ENCODE measurements around the gene SPATS1.
"Not testable (repeated sequence)": the region's sequence is repeated elsewhere in the genome, so short reads cannot be mapped to it uniquely, and the experiment has no call there.

Gene SPATS1

DNA sequence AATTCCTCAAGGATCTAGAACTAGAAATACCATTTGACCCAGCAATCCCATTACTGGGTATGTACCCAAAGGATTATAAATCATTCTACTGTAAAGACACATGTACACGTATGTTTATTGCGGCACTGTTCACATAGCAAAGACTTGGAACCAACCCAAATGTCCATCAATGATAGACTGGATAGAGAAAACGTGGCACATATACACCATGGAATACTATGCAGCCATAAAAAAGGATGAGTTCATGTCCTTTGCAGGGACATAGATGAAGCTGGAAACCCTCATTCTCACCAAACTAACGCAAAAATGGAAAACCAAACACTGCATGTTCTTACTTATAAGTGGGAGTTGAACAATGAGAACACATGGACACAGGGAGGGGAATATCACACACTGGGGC is 4.4 kb downstream of the SPATS1 start:
- DNase-seq, result not testable (repeated sequence)

DNA sequence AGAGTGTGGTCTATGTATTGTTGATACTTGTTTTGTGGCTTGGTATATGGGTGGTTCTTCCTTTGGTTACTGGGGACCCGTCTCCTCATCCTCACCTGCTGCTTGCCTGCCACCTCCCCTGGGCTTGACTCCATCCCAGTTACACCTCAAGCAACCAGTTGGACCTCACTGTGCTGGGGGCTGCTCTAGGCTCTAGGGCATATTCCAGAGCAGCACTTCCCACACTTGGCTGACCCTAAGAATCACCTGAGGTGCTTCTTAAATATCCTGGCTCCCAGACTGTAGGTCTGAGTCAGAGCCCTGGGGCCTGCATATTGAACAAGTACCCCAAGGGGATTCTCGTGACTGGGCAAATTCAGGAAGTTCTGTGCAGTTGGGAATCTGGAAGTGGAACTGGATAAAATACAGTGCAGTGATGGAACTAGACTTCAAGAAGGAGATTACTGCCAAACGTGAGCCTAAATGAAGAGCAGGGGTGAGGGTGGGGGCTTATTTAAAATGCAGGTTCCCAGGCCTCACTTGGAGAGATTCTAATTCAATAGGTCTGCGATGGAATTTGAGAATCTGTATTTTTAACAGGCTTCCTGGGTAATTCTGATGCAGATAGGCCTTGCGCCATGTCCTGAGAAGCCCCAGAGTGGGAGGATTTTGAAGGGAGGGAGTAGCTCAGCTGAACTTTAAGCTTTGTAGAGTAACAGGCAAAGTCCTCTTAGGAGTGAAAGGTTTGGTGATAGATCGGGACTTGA is 7.6 kb downstream of the SPATS1 start:
- no peak for DNase-seq

- not testable (repeated sequence) for DNase-seq
These were observed 8.2 kb downstream of the SPATS1 start for GRCh38 chr6:44350650-44350994.

- DNase-seq, result no peak
These were observed 9.8 kb downstream of the SPATS1 start for GRCh38 chr6:44352259-44352658.

- no peak for DNase-seq
These were observed 10.9 kb downstream of the SPATS1 start for GRCh38 chr6:44353336-44353735.

- DNase-seq, result no peak
These were observed 13.2 kb downstream of the SPATS1 start for GRCh38 chr6:44355640-44356039.

- no peak for DNase-seq
These were observed 14.0 kb downstream of the SPATS1 start for GRCh38 chr6:44356487-44356886.

DNA sequence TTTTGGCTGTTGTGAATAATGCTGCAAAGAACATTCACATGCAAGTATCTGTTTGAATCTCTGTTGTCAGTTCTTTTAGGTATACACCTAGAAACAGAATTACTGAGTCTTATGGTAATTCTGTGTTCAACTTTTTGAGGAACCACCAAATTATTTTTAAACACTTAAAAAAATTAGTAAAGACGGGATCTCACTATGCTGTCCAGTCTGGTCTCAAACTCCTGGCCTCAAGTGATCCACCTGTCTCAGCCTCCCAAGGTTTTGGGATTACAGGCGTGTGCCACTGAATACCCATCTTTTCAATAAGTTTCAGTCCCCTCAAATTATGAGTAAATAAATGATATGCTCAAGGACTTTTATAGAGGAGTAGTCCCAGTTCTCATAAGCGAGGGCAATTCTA is 17.5 kb downstream of the SPATS1 start:
- no peak for DNase-seq

DNA sequence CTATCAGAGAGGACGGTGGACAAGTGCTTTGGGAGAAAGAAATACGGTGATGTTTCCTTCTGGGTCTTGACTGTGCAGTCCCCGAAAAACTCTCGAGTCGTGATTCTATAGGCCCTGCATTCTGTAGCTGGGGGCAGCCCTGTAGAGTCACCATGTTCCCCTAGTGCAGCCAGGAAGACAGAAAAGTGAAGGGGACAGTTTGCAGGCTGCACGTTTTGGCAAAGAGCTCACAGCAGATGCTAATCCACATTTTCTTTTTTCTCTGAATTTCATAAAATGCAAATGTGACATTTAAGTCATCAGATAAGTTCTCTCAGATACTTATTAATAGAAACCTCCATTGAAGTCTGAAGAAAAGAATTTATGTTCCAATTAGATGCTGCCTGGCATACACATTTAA is 19.5 kb downstream of the SPATS1 start:
- no peak for DNase-seq

DNA sequence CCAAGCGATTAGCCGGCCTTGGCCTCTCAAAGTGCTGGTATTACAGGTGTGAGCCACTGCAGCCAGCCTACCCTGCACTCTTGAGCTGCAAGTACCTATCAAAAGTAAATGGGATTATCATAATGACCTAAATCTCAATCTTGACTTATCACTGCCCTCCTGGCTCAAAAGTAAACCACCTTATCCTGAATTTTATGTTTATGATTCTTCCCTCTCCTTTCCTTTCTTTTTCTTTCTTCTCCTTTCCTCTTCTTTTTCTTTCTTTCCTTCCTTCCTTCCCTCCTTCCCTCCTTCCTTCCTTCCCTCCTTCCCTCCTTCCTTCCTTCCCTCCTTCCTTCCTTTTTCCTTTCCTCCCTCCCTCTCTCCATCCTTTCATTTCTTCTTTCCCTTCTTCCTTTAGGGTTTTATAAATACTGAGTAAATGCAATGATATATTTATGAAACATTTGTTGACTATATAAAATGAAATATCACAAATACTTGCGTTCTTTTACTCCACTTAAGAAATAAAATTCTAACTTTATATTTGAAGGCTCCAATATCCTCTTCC is 21.0 kb downstream of the SPATS1 start:
- DNase-seq, result no peak

GRCh38 chr6:44366781-44367180 is 24.3 kb downstream of the SPATS1 start:
- DNase-seq, result no peak

- no peak for DNase-seq
These were observed 25.2 kb downstream of the SPATS1 start for GRCh38 chr6:44367681-44368080.

GRCh38 chr6:44373051-44373450 is 30.6 kb downstream of the SPATS1 start:
- no peak for DNase-seq

DNA sequence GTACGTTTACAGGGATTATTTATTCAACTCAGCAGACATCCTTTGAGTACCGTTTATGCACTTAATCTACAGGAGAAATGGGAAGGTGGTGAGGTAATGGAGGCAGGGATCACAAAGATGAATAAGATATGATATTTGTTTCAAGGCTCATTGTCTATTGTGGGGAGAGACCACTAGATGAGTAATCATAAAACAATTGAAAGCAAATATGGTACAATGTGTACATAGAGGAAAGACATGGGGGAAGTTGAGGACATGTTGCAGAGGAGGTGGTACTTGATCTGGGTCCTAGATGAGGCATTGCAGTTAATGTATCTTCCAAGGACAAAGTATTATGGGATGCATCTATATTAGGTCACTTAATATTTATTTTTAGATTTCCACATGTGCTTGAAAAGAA is 31.3 kb downstream of the SPATS1 start:
- DNase-seq, result peak; percentile 27

DNA sequence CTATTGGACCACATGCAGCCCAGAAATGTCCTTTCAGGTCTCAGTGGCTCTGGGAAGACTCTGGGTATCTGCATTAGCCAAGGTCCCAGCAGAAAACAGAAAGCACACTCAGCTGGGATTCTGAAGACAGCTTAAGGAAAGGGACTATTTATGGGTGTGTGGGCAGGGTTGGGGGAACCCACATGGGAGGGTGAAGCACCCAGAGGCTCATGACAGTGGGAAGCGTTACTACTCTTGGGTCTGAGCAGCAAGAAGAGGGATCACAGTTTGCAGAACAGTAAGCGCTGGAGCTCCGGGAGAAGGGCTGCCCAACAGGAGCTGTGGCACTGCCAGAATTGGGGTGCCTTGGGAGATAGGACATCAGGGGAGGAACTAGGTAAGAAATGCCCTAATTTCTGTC is 32.6 kb downstream of the SPATS1 start:
- no peak for DNase-seq

DNA sequence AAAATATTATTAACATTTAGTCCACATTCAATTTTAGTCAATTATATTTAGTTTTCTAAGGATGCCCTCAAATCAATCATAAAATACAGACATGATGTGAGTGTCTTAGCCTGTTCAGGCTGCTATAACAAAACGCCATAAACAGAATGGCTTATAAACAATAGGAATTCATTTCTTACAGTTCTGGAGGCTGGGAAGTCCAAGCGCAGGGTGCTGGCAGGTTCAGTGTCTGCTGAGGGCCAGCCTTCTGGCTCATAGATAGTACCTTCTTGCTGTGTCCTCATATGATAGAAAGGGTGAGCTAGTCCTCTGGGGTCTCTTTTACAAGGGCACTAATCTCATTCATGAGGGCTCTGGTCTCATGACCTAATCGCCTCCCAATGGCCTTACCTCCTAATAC is 35.0 kb downstream of the SPATS1 start:
- no peak for DNase-seq

GRCh38 chr6:44377971-44378370 is 35.5 kb downstream of the SPATS1 start:
- DNase-seq, result no peak

- DNase-seq, result no peak
These were observed 39.3 kb downstream of the SPATS1 start for GRCh38 chr6:44381739-44382138.

- peak; percentile 51 for DNase-seq
These were observed 44.0 kb downstream of the SPATS1 start for GRCh38 chr6:44386364-44386928.

DNA sequence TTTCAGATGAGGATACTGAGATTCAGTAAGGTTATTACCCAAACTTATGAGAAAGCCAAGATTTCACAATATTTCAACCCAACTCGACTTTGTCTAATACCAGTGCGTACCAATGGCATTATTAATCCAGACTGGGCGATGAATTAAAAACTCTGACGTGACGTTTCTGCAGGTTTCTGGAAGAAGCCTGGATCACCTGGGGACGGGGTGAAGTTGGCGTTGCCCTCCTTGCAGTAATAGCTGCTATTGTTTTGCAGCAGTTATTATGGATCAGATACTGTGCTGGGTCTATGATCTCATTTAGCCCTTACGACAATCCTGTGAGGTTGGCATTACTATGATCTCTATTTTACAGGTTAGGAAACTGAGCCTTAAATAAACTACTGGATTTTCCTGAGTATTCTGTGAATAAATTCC is 44.5 kb downstream of the SPATS1 start:
- DNase-seq, result no peak

DNA sequence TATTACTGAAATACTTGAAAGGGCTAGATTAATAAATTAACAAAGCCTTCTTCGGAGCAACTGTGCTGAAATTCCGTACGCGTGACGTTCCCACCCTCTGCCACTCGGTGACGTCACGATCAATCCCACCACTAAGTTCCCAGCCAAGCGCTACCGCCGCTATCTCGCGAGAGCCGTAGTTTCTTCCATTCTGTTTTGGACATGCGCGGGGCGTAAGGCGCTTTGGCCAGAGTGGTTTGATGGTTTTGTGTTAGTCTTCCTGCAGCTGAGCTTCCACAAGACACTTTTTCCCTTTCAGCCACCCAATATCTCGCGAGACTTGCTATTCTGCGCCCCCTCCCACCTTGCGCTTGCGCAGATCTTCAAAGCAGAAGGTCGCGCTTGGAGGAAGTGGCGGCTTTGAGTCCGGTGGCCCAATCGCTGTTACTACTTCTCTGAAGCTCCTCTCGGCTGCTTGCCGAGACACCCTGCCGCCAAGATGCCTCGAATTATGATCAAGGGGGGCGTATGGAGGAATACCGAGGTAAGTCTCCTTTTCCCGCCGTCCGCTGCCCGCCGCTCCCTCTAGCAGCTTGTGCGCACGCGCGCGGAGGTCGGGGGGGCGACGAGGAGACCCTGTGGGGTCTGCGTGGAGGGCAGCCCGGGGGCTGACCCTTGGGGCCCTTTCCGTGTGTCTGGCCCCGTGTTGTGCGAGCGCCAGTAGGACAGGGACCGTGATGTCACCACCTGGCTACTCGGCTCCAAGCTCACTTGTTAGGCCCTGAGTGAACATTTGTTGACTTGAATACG is 45.1 kb downstream of the SPATS1 start, which contains the start of gene CDC5L:
TSS of gene CDC5L (plus strand) at position 361 of the 789 bp plus-strand sequence. CDS start at position 479, 118 bp downstream.
- DNase-seq, result peak; percentile 99

DNA sequence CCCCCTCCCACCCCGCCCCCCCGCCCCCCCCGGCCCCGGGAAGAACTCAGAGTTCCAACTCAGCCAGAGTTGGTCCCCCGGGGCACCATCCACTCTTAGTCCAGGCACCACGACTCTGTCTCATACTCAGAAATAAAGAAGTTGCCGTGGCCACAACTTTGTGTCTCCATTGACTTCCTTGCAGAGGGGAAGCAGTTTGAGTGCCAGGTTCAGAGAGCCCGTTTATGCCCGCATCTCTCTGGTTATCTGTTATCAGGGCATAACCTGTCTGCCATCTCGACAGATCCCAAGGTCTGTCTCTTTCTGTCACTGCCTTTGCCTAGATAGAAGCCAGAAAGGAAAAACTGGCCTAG is 45.7 kb downstream of the SPATS1 start:
- peak; percentile 59 for DNase-seq

DNA sequence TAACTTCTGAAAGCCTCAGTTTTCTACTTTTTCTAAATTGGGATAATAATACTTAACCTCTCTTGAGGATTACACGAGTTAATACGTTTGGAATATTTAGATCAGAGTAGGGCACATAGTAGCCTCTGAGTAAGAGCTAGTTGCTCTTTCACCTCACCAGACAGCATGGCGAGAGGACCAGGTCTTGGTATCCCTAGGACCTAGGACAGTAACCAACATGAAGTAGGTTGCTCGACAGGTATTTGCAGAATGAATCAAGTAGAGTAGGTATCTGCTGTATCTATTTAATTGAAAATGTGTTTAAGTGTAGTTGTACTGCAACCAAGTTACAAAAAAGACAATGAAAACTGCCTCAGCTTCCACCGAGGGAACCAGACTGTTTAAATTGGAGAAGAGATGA is 46.4 kb downstream of the SPATS1 start:
- no peak for DNase-seq

DNA sequence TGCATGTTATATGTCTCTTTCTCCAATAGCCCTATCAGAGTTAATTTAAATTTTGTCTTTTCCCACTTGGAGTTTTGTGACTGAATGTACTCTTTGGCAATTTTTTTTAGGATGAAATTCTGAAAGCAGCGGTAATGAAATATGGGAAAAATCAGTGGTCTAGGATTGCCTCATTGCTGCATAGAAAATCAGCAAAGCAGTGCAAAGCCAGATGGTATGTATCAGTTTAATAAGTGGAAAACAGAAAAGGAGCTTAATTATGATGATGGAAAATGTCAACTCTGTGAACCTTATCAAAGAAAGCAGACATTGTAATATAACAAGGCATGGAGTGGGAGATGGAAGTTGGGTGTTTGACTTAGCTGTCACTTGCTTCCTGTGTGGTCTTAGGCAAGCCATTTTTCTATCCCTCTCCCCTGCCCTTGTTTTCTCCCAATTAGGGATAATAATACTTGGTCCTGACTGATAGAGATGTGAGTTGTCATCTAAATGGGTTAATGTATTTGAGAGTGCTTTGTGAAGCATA is 47.8 kb downstream of the SPATS1 start:
- no peak for DNase-seq
